Thyroid gland (tissue), 4 donors: ENCODE results near the gene DR1.

Source experiments
- CTCF ChIP-seq, 6 experiments: fragments of 200-600 bp in 3 of 6; fragments of 450-650 bp in 3 of 6; sonication (generic) in 3 of 6; IDR thresholded peaks; one replicate each; pipeline ENCODE4 v1.5.1; 2016 to 2019; ENCODE audit warnings: antibody characterized with exemption in 6 of 6, mild to moderate bottlenecking in 2 of 6, inconsistent platforms in 1 of 6, moderate library complexity in 1 of 6
- POLR2A ChIP-seq, 2 donors: fragments of 450-650 bp; IDR thresholded peaks; one replicate each; pipeline ENCODE4 v1.6.1; 2017; ENCODE audit warnings: antibody characterized with exemption in 2 of 2, mild to moderate bottlenecking in 2 of 2, moderate library complexity in 1 of 2

- TF ChIP-seq CTCF (IDR thresholded peaks at IDR 0.05) (no peak), POLR2A (IDR thresholded peaks at IDR 0.05) (no peak)
Observed at GRCh38 chr1:93332368-93332767, 13.3 kb upstream of the DR1 start.
